IPS-11a (cell line): ENCODE results near the gene IRF4.

Source experiments
- H3K4me3 ChIP-seq: one replicate; pipeline ENCODE4 v1.5.1; 2013; ENCODE audit warnings: low read depth, low read length, control low read depth

Gene IRF4

DNA sequence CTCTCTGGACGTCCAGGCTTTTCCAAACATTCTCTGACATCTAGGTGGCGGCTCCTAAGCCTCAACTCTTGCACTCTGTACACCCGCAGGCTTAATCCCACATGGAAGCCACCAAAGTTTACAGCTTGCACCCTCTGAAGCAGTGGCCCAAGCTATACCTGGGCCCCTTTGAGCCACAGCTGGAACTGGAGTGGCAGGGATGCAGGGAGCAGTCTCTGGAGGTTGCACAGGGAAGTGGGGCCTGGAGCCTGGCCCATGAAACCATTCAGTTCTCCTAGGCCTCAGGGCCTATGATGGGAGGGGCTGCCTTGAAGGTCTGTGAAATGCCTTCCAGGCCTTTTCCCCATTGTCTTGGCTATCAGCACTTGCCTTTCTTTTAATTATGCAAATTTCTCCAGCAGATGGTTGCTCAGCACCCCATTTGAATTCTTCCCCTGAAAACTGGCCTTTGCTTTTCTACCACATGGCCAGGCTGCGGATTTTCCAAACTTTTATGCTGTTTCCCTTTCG, 64.9 kb downstream of the IRF4 start:
- H3K4me3 ChIP-seq, result no peak overlapping the region

DNA sequence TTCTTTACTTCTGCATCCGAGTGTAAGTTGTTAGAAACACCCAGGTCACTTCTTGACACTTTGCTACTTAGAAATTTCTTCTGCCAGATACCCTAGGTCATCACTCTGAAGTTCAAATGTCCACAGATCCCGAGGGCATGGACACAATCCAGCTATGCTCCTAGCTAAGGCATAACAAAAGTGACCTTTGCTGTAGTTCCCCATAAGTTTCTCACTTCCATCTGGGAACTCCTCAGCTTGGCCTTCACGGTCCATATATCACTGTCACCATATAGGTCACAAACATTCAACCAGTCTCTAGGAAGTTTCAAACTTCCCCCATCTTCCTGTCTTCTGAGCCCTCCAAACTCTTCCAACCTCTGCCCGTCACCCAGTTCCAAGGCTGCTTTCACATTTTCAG, 65.3 kb downstream of the IRF4 start:
- H3K4me3 ChIP-seq, result no peak overlapping the region
